Measurements from ENCODE around the gene SCARB1. TPM values are rescaled to one million over a fixed set of nuclear protein-coding genes. Genes with fewer than 3 reads are reported as not detected.

The SCARB1 gene
- polyA plus RNA-seq, 1 experiment, result 10.3 TPM

DNA sequence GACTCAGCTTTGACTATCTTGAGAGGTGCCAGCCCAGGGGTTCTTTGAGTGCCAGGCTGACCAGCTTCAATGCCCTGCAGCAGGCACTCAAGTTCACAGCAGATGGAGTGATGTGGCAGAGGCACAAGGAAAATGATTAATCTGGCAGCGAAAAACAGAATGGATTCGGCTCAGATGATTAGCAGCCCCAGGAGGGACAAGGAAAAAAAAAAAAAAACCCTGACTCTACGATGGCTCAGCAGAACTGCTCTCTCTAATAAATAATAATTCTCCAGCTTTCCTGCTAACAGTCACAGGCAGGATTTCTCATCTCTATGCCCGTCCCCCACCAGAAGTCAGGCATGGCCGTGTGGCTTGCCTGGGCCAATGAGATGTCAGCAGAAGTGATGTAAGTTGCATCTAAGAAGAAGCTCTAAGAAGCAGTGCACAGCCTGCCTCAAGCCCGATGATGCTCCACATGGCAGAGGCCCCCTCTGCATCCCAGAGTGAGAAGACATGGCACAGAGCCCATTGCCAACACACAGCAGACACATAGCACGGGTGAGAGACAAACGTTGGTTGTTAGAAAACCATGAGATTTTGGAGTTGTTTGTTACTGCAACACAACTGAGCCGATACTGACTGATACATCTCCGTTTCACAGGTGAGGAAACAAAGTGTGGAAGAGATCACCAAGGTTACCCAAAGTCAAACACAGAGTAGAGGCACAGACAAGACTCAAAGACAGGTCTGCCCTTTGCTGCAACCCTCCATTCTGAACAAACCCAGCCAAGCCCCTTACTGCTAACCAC, 111.0 kb downstream of the SCARB1 start:
- Histone ChIP-seq H3K4me3 (ENCODE audit: low read depth, low read length) (no peak overlapping the region), H3K27ac (ENCODE audit: low read depth, low read length) (no peak overlapping the region), H3K9me3 (ENCODE audit: control insufficient read depth, insufficient read depth, low read length) (peaks cover 15% of the 10 kb centered on the region), H3K27me3 (ENCODE audit: control insufficient read depth, insufficient read depth, low read length) (peaks cover 6% of the 10 kb centered on the region)
- TF ChIP-seq, protein P1, sequence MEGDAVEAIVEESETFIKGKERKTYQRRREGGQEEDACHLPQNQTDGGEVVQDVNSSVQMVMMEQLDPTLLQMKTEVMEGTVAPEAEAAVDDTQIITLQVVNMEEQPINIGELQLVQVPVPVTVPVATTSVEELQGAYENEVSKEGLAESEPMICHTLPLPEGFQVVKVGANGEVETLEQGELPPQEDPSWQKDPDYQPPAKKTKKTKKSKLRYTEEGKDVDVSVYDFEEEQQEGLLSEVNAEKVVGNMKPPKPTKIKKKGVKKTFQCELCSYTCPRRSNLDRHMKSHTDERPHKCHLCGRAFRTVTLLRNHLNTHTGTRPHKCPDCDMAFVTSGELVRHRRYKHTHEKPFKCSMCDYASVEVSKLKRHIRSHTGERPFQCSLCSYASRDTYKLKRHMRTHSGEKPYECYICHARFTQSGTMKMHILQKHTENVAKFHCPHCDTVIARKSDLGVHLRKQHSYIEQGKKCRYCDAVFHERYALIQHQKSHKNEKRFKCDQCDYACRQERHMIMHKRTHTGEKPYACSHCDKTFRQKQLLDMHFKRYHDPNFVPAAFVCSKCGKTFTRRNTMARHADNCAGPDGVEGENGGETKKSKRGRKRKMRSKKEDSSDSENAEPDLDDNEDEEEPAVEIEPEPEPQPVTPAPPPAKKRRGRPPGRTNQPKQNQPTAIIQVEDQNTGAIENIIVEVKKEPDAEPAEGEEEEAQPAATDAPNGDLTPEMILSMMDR (IDR thresholded peaks at IDR 0.05; ENCODE audit: low read depth, low read length), result no peak
- no peak for DNase-seq (ENCODE audit: low read depth, low spot score)
- ChIA-PET POLR2A (interaction anchor here (0.6 to 0.7 kb wide), 4 partner anchors 14 to 185 kb away, joined by 4 to 8 read pairs (median 4); partner anchors contain the start of gene NCOR2), CTCF (interaction anchor here (0.7 kb wide), 1 partner anchor 11 kb away, joined by 3 read pairs; no protein-coding TSS in a partner anchor)

DNA sequence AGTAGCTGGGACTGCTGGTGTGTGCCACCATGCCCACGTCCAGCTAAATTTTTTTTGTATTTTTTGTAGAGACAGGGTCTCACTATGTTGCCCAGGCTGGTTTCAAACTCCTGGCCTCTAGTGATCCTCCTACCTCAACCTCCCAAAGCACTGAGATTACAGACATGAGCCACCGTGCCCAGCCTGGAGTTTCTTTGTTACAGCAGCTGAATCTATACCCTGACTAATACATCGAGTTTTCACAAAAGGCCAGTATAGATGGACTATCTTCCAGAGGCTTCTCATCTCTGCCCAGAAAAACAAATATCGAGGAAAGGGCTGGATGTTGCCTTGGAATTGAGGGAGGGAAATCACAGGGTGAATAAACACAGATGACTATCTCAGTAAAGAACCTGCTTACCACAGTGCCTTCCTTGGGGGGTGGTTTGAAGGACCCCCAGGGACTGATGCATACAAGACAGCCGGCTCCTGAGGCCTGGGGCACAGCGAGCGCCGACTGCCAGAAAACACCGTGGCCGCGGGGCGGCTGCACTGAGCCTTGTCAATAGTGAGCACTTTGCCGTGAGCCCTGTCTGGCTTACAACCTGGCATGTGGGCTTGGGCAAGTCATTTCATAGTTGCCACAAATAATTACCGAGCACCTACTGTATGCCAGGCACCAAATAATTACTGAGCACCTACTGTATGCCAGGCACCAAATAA, 111.9 kb downstream of the SCARB1 start:
- DNase-seq (ENCODE audit: low read depth, low spot score), result no peak
- CTCF ChIA-PET, result interaction anchor here (0.6 to 1.0 kb wide), 4 partner anchors 11 to 372 kb away, joined by 3 to 4 read pairs (median 4); no protein-coding TSS in a partner anchor
- TF ChIP-seq, protein P1 (IDR thresholded peaks at IDR 0.05; ENCODE audit: low read depth, low read length), result no peak
- Histone ChIP-seq H3K9me3 (ENCODE audit: control insufficient read depth, insufficient read depth, low read length) (peaks cover 8% of the 10 kb centered on the region), H3K4me3 (ENCODE audit: low read depth, low read length) (no peak overlapping the region), H3K27ac (ENCODE audit: low read depth, low read length) (no peak overlapping the region), H3K27me3 (ENCODE audit: control insufficient read depth, insufficient read depth, low read length) (peaks cover 4% of the 10 kb centered on the region)
- POLR2A ChIA-PET, result interaction anchor here (0.6 kb wide), 1 partner anchor 63 kb away, joined by 8 read pairs; no protein-coding TSS in a partner anchor

DNA sequence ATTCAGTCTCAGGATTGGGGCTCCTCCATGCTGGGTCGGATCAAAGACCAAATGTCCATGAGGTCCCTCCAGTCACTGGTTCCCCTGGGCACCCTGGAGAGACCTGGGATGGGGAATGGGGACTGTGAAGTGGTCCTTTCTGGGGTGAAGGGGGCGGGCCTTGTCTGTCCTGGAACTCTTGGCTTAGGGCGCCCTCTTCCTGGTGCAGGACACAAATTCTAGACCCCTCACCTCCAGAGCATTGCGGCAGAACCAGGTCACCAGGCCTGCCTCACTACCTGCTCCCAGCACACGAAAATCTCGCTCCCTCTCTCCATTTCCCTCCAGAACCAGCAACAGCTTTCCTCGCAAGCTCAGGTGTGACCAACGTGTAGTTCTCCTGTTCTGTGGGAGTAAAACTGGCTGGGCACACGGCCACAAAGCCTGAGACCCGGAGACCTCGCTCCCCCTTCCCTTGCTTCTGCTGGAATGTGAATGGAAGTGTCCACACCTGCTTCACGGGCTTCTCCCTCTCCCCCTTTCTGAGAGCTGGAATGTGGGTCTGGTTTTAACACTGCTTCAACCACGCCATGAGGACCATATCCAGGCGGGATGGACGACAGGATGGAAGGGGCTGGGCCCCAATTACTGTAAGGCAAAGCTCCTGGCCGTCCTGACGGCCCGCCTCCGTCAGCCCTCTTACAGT, 112.7 kb downstream of the SCARB1 start:
- TF ChIP-seq, protein P1 (IDR thresholded peaks at IDR 0.05; ENCODE audit: low read depth, low read length), result 0 out of 2 replicates have a peak, but pooled peaks have one; percentile 8
- Histone ChIP-seq H3K27me3 (ENCODE audit: control insufficient read depth, insufficient read depth, low read length) (peaks cover 4% of the 10 kb centered on the region), H3K9me3 (ENCODE audit: control insufficient read depth, insufficient read depth, low read length) (peaks cover 11% of the 10 kb centered on the region), H3K4me3 (ENCODE audit: low read depth, low read length) (no peak overlapping the region), H3K27ac (ENCODE audit: low read depth, low read length) (no peak overlapping the region)
- ChIA-PET POLR2A (no interaction called here), CTCF (interaction anchor here (0.6 to 1.0 kb wide), 3 partner anchors 16 to 371 kb away, joined by 3 to 4 read pairs (median 4); no protein-coding TSS in a partner anchor)
- DNase-seq (ENCODE audit: low read depth, low spot score), result no peak

DNA sequence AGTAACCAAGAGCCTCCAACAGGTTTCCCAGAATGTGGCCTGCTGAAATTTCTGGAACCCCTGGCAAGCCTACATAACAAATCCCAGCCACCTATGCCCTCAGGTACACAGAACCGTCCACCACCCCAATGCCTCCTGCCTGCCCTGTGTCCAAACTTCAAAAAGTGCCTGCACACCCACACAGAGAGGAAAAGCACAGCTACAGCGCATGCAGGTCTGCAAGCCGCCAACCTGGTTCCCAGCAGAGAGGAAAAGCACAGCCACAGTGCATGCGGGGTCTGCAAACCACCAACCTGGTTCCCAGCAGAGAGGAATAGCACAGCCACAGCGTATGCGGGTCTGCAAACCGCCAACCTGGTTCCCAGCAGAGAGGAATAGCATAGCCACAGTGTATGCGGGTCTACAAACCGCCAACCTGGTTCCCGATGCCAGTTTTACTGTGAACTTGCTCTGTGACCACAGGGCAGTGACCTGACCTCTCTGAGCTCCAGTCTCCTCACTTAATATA, 113.5 kb downstream of the SCARB1 start:
- CTCF ChIA-PET, result no interaction called here
- Histone ChIP-seq H3K4me3 (ENCODE audit: low read depth, low read length) (no peak overlapping the region), H3K27ac (ENCODE audit: low read depth, low read length) (no peak overlapping the region), H3K27me3 (ENCODE audit: control insufficient read depth, insufficient read depth, low read length) (peaks cover 4% of the 10 kb centered on the region), H3K9me3 (ENCODE audit: control insufficient read depth, insufficient read depth, low read length) (peaks cover 12% of the 10 kb centered on the region)
- no peak for DNase-seq (ENCODE audit: low read depth, low spot score)
- TF ChIP-seq, protein P1 (IDR thresholded peaks at IDR 0.05; ENCODE audit: low read depth, low read length), result no peak
- POLR2A ChIA-PET, result no interaction called here

Measured in AG04450 (cell line).